Measurements from ENCODE around the gene MSL1. TPM values are rescaled to one million over a fixed set of nuclear protein-coding genes. Genes with fewer than 3 reads are reported as not detected.
A peak's percentile ranks its signal among the peaks of the same experiment; 100 is the strongest.

Gene MSL1
- total and polyA plus RNA-seq, 9 of the 15 experiments (the other 6 are each of a cell fraction or from before 2014, with no cell fraction given), result 13.8 to 120 (median 61.9) TPM

DNA sequence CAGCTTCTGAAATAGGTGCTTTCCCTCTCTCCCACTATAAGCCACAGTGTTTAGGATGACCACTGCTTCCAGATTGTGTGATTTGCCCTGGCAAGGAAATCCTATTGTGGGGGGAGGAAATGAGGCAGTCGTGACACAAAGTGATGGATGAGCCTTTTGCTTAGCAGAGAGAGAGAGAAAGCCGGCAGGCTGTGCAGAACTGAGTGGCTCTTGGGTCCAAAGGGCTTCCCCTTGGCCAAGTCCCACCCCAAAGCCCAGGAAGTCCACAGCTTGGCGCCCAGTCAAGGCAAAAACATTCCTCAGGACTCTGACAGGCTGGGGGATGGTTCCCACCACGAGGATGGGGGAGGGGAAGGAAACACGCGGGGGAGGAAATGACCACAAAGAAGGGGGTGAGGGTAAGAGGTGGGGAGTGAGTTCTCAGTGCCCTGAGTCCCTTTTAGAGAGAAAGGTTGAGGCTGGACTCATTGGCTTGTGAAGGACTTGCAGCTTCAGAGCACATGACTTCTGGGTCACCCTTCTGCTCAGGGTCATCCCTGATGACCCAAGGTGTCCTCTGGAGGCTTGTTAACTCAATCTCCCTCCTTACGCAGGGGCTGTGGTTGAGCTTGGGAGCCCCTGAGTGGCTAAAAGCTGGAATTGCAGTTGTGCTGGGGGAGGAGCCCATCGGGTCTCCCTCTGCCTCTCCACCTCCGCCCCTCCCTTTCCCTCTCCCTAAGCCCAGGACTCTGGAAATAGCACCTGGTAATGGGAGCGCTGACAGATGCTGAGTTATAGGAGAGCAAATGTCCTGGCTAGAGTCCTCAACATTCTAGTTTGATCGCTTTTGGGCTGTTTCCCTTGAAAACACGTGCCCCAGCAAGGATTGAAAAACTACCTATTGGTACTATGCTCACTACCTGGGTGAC lies 10.3 kb upstream of the MSL1 start (continued):
- TF ChIP-seq, protein P1, sequence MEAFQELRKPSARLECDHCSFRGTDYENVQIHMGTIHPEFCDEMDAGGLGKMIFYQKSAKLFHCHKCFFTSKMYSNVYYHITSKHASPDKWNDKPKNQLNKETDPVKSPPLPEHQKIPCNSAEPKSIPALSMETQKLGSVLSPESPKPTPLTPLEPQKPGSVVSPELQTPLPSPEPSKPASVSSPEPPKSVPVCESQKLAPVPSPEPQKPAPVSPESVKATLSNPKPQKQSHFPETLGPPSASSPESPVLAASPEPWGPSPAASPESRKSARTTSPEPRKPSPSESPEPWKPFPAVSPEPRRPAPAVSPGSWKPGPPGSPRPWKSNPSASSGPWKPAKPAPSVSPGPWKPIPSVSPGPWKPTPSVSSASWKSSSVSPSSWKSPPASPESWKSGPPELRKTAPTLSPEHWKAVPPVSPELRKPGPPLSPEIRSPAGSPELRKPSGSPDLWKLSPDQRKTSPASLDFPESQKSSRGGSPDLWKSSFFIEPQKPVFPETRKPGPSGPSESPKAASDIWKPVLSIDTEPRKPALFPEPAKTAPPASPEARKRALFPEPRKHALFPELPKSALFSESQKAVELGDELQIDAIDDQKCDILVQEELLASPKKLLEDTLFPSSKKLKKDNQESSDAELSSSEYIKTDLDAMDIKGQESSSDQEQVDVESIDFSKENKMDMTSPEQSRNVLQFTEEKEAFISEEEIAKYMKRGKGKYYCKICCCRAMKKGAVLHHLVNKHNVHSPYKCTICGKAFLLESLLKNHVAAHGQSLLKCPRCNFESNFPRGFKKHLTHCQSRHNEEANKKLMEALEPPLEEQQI (IDR thresholded peaks at IDR 0.05), result no peak
- TF ChIP-seq NR3C1 (CRISPR knock-in tag; IDR thresholded peaks at IDR 0.05) (no peak), BRD9 (IDR thresholded peaks at IDR 0.05; ENCODE audit: low read depth, partially characterized antibody) (peak; percentile 93), GABPA (tag; conservative IDR thresholded peaks at IDR 0.05; ENCODE audit: low read depth) (peak; percentile 36), HNRNPL (IDR thresholded peaks at IDR 0.05; ENCODE audit: low read depth, low read length) (no peak), TEAD4 (IDR thresholded peaks at IDR 0.05; ENCODE audit: low read length) (no peak; the same call in 1 of the 2 replicates), TEAD4 (CRISPR knock-in tag; IDR thresholded peaks at IDR 0.05; ENCODE audit: borderline replicate concordance) (no peak), NR2C2 (CRISPR knock-in tag; IDR thresholded peaks at IDR 0.05) (no peak), NR2C2 (tag; IDR thresholded peaks at IDR 0.05) (peak; percentile 93), POLR2G (IDR thresholded peaks at IDR 0.05; ENCODE audit: low read depth, low read length) (0 out of 2 replicates have a peak, but pooled peaks have one; percentile 9), ZFP1 (CRISPR knock-in tag; IDR thresholded peaks at IDR 0.05) (no peak), ZNF347 (CRISPR knock-in tag; IDR thresholded peaks at IDR 0.05; ENCODE audit: low read depth) (no peak), KDM1A (IDR thresholded peaks at IDR 0.05) (peak in 1 of 2 experiments; percentile 95; a peak in 2 of 4 replicates), BHLHE40 (IDR thresholded peaks at IDR 0.05; ENCODE audit: low read length) (peak; percentile 70), RBM22 (IDR thresholded peaks at IDR 0.05; ENCODE audit: low read depth, low read length, poor library complexity, severe bottlenecking) (no peak), ZNF57 (CRISPR knock-in tag; IDR thresholded peaks at IDR 0.05) (no peak), KAT2B (IDR thresholded peaks at IDR 0.05; ENCODE audit: low read depth, low read length) (no peak), OTX1 (CRISPR knock-in tag; IDR thresholded peaks at IDR 0.05) (no peak; the same call in 1 of the 2 replicates), ZBTB17 (CRISPR knock-in tag; IDR thresholded peaks at IDR 0.05) (no peak), DACH1 (IDR thresholded peaks at IDR 0.05; ENCODE audit: partially characterized antibody) (no peak), HIVEP1 (CRISPR knock-in tag; IDR thresholded peaks at IDR 0.05) (no peak), ERF (CRISPR knock-in tag; IDR thresholded peaks at IDR 0.05) (no peak)
- TF ChIP-seq, protein P2, sequence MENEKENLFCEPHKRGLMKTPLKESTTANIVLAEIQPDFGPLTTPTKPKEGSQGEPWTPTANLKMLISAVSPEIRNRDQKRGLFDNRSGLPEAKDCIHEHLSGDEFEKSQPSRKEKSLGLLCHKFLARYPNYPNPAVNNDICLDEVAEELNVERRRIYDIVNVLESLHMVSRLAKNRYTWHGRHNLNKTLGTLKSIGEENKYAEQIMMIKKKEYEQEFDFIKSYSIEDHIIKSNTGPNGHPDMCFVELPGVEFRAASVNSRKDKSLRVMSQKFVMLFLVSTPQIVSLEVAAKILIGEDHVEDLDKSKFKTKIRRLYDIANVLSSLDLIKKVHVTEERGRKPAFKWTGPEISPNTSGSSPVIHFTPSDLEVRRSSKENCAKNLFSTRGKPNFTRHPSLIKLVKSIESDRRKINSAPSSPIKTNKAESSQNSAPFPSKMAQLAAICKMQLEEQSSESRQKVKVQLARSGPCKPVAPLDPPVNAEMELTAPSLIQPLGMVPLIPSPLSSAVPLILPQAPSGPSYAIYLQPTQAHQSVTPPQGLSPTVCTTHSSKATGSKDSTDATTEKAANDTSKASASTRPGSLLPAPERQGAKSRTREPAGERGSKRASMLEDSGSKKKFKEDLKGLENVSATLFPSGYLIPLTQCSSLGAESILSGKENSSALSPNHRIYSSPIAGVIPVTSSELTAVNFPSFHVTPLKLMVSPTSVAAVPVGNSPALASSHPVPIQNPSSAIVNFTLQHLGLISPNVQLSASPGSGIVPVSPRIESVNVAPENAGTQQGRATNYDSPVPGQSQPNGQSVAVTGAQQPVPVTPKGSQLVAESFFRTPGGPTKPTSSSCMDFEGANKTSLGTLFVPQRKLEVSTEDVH (IDR thresholded peaks at IDR 0.05; ENCODE audit: low read depth, partially characterized antibody), result peak; percentile 61
- TF ChIP-seq, protein P3, sequence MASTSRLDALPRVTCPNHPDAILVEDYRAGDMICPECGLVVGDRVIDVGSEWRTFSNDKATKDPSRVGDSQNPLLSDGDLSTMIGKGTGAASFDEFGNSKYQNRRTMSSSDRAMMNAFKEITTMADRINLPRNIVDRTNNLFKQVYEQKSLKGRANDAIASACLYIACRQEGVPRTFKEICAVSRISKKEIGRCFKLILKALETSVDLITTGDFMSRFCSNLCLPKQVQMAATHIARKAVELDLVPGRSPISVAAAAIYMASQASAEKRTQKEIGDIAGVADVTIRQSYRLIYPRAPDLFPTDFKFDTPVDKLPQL (IDR thresholded peaks at IDR 0.05; ENCODE audit: extremely low read depth, insufficient read length), result no peak
